Measurements from ENCODE around the gene SLC35A5. TPM values are rescaled to one million over a fixed set of nuclear protein-coding genes. Genes with fewer than 3 reads are reported as not detected.

Gene SLC35A5
- total RNA-seq, 1 experiment from 2014 or later = 39.2 TPM

- TF ChIP-seq, protein P1, sequence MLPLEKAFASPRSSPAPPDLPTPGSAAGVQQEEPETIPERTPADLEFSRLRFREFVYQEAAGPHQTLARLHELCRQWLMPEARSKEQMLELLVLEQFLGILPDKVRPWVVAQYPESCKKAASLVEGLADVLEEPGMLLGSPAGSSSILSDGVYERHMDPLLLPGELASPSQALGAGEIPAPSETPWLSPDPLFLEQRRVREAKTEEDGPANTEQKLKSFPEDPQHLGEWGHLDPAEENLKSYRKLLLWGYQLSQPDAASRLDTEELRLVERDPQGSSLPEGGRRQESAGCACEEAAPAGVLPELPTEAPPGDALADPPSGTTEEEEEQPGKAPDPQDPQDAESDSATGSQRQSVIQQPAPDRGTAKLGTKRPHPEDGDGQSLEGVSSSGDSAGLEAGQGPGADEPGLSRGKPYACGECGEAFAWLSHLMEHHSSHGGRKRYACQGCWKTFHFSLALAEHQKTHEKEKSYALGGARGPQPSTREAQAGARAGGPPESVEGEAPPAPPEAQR (CRISPR knock-in tag; IDR thresholded peaks at IDR 0.05) = no peak
- TF ChIP-seq, protein P2, sequence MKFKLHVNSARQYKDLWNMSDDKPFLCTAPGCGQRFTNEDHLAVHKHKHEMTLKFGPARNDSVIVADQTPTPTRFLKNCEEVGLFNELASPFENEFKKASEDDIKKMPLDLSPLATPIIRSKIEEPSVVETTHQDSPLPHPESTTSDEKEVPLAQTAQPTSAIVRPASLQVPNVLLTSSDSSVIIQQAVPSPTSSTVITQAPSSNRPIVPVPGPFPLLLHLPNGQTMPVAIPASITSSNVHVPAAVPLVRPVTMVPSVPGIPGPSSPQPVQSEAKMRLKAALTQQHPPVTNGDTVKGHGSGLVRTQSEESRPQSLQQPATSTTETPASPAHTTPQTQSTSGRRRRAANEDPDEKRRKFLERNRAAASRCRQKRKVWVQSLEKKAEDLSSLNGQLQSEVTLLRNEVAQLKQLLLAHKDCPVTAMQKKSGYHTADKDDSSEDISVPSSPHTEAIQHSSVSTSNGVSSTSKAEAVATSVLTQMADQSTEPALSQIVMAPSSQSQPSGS (CRISPR knock-in tag; IDR thresholded peaks at IDR 0.05; ENCODE audit: borderline replicate concordance, low read depth) = no peak
- TF ChIP-seq, protein P3, sequence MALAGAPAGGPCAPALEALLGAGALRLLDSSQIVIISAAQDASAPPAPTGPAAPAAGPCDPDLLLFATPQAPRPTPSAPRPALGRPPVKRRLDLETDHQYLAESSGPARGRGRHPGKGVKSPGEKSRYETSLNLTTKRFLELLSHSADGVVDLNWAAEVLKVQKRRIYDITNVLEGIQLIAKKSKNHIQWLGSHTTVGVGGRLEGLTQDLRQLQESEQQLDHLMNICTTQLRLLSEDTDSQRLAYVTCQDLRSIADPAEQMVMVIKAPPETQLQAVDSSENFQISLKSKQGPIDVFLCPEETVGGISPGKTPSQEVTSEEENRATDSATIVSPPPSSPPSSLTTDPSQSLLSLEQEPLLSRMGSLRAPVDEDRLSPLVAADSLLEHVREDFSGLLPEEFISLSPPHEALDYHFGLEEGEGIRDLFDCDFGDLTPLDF (CRISPR knock-in tag; IDR thresholded peaks at IDR 0.05) = no peak
- TF ChIP-seq GRHL2 (CRISPR knock-in tag; IDR thresholded peaks at IDR 0.05; ENCODE audit: insufficient replicate concordance, severe bottlenecking) (no peak), ZNF416 (CRISPR knock-in tag; IDR thresholded peaks at IDR 0.05) (no peak), ZBTB21 (CRISPR knock-in tag; IDR thresholded peaks at IDR 0.05; ENCODE audit: borderline replicate concordance) (no peak), SMAD3 (CRISPR knock-in tag; IDR thresholded peaks at IDR 0.05; ENCODE audit: borderline replicate concordance) (no peak)
Measured at GRCh38 chr3:112615989-112616731, 54.3 kb downstream of the SLC35A5 start (continued).

DNA sequence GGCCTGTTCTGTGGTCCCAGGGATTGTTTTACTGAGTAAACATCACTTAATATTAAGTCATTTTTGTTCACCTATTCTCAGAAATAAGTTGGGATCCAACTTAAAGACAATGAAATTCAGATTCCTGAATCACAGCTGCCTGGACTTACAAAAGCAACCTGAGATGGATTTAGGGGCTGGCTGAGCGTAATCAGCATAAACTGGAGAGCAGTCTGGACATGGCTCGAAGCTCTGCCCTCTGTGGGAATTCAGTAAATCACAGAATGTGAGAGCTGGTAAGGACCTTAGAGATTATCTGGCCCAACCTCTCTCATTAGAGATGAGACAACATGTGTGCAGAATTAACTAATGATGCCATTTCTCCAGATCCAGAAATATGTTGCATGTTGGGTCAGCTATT lies 55.4 kb downstream of the SLC35A5 start:
- H3K27ac Mint-ChIP-seq = no peak overlapping the region
- POLR2A ChIA-PET = interaction anchor here (1.4 kb wide), 1 partner anchor 55 kb away, joined by 3 read pairs; the partner anchor contains the start of genes ATG3 and SLC35A5
- peaks cover 11% of the 10 kb centered on the region; the same call in 1 of the 2 replicates for H3K9me3 Mint-ChIP-seq
- no peaks in the 10 kb centered on the region for H3K36me3 Mint-ChIP-seq
- H3K4me3 Mint-ChIP-seq = no peak overlapping the region
- ATAC-seq (no peak), DNase-seq (ENCODE audit: low spot score) (no peak)
- TF ChIP-seq, protein P4, sequence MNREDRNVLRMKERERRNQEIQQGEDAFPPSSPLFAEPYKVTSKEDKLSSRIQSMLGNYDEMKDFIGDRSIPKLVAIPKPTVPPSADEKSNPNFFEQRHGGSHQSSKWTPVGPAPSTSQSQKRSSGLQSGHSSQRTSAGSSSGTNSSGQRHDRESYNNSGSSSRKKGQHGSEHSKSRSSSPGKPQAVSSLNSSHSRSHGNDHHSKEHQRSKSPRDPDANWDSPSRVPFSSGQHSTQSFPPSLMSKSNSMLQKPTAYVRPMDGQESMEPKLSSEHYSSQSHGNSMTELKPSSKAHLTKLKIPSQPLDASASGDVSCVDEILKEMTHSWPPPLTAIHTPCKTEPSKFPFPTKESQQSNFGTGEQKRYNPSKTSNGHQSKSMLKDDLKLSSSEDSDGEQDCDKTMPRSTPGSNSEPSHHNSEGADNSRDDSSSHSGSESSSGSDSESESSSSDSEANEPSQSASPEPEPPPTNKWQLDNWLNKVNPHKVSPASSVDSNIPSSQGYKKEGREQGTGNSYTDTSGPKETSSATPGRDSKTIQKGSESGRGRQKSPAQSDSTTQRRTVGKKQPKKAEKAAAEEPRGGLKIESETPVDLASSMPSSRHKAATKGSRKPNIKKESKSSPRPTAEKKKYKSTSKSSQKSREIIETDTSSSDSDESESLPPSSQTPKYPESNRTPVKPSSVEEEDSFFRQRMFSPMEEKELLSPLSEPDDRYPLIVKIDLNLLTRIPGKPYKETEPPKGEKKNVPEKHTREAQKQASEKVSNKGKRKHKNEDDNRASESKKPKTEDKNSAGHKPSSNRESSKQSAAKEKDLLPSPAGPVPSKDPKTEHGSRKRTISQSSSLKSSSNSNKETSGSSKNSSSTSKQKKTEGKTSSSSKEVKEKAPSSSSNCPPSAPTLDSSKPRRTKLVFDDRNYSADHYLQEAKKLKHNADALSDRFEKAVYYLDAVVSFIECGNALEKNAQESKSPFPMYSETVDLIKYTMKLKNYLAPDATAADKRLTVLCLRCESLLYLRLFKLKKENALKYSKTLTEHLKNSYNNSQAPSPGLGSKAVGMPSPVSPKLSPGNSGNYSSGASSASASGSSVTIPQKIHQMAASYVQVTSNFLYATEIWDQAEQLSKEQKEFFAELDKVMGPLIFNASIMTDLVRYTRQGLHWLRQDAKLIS (CRISPR knock-in tag; IDR thresholded peaks at IDR 0.05; ENCODE audit: borderline replicate concordance) = no peak
- CTCF ChIA-PET = interaction anchor here (1.1 to 1.6 kb wide), 2 partner anchors 11 to 18 kb away, joined by 3 read pairs; no protein-coding TSS in a partner anchor
- no peaks in the 10 kb centered on the region for H3K27me3 Mint-ChIP-seq (ENCODE audit: low read depth)
- peaks cover 31% of the 10 kb centered on the region for H3K4me1 Mint-ChIP-seq

DNA sequence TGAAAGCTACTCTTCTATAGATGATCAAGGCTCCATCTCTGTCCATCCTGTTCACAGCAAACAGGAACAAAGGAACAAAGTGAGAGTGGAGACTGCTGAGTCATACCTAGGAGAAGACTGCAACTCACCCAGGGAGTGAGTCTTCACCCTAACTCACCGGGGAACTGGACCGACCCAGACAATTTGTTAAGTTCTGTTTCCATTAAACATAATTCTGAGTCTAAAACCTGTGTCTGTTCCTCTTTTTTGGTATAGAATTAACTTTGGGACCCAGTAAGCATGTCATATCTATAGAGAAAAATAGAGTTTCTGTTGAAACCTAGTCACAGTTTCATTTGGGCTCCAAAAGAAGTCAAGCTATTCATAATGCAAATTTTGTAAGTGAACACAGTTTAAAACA lies 57.5 kb downstream of the SLC35A5 start:
- DNase-seq (ENCODE audit: low spot score) (no peak), ATAC-seq (no peak)
- POLR2A ChIA-PET = no interaction called here
- TF ChIP-seq PRRX2 (CRISPR knock-in tag; IDR thresholded peaks at IDR 0.05) (no peak), ZMAT4 (CRISPR knock-in tag; IDR thresholded peaks at IDR 0.05) (no peak)
- peaks cover 11% of the 10 kb centered on the region; the same call in 1 of the 2 replicates for H3K9me3 Mint-ChIP-seq
- H3K4me3 Mint-ChIP-seq = no peak overlapping the region
- H3K27ac Mint-ChIP-seq = no peak overlapping the region
- CTCF ChIA-PET = no interaction called here
- no peaks in the 10 kb centered on the region for H3K27me3 Mint-ChIP-seq (ENCODE audit: low read depth)
- H3K4me1 Mint-ChIP-seq = peaks cover 42% of the 10 kb centered on the region
- no peaks in the 10 kb centered on the region for H3K36me3 Mint-ChIP-seq
